GM04504 (cell line): ENCODE data around the gene AP3S2.
"Not testable (repeated sequence)": the region's sequence is repeated elsewhere in the genome, so short reads cannot be mapped to it uniquely, and the experiment has no call there.

ENCODE experiments used
- DNase-seq: peaks from one replicate; pipeline ENCODE4 v3.0.0-alpha.2; 2012; ENCODE audit warnings: low read depth

Gene AP3S2

GRCh38 chr15:89799918-89800498 lies 93.8 kb downstream of the AP3S2 start:
- no peak for DNase-seq

- no peak for DNase-seq
Observed at GRCh38 chr15:89799011-89799911, 94.5 kb downstream of the AP3S2 start.

GRCh38 chr15:89797678-89798201 lies 96.1 kb downstream of the AP3S2 start:
- no peak for DNase-seq

- no peak for DNase-seq
Observed at GRCh38 chr15:89795996-89796395, 97.8 kb downstream of the AP3S2 start.

GRCh38 chr15:89794627-89795241 lies 99.1 kb downstream of the AP3S2 start:
- no peak for DNase-seq

- no peak for DNase-seq
Observed at GRCh38 chr15:89792106-89792805, 101.5 kb downstream of the AP3S2 start.

GRCh38 chr15:89790661-89791060 lies 103.1 kb downstream of the AP3S2 start:
- no peak for DNase-seq

- no peak for DNase-seq
Observed at GRCh38 chr15:89790206-89790605, 103.6 kb downstream of the AP3S2 start.

- DNase-seq: not testable (repeated sequence)
Observed at GRCh38 chr15:89788585-89788984, 105.2 kb downstream of the AP3S2 start.

- DNase-seq: no peak
Observed at GRCh38 chr15:89787944-89788343, 105.8 kb downstream of the AP3S2 start.

GRCh38 chr15:89785774-89786140 lies 108.0 kb downstream of the AP3S2 start:
- no peak for DNase-seq

- no peak for DNase-seq
Observed at GRCh38 chr15:89785064-89785773, 108.6 kb downstream of the AP3S2 start.

- DNase-seq: no peak
Observed at GRCh38 chr15:89784686-89784960, 109.2 kb downstream of the AP3S2 start.

GRCh38 chr15:89783861-89784685 lies 109.7 kb downstream of the AP3S2 start:
- DNase-seq: no peak

- peak; percentile 74 for DNase-seq
Observed at GRCh38 chr15:89783111-89783860, 110.5 kb downstream of the AP3S2 start.

GRCh38 chr15:89782619-89782950 lies 111.2 kb downstream of the AP3S2 start:
- not testable (repeated sequence) for DNase-seq

- no peak for DNase-seq
Observed at GRCh38 chr15:89781891-89782618, 111.7 kb downstream of the AP3S2 start.

- DNase-seq: no peak
Observed at GRCh38 chr15:89781055-89781454, 112.7 kb downstream of the AP3S2 start.

GRCh38 chr15:89780601-89781000 lies 113.2 kb downstream of the AP3S2 start:
- DNase-seq: no peak
